Stimulated activated CD8-positive, alpha-beta memory T cell treated with anti-CD3 and anti-CD28 coated beads, Interleukin-4, amount 100 ng/mL, for 48 hours (primary cell): ENCODE measurements around the gene TRAF3IP3.

Experiments used
- DNase-seq: peaks from one replicate; pipeline ENCODE4 v3.0.0-alpha.2; 2020

TRAF3IP3 gene

DNA sequence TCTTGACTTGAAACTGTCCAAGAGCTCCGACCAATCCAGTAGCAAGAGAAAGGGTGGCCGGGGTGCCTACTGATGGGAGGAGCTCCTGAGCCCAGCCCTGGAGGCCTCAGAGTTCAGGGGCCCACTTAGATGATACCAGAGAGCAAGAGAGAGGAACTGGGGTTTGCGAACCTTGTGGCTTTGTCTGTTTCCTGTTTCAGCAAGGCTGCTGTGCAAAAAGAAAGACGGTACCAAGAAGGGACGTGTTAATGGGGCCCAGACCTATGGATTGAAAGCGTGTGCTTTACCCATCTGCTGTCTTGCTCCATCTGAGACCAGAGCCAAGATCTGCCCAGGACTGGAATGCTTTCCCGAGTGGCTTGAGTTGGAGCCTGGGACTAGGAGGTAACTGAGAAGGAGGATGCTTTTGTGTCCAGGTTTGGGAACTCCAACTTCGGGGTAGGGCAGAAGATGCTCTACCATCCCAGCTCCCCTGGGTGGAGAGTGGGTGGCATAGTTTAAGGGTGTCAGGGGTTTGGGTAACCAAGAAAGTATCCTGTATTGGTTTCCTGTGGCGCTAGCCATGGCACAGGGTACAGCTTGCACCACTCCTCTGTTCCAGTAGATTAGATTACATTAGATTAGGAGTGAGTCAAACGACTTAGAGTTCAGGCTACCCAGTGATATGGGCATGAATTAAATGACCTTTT is at the start of gene TRAF3IP3:
TRAF3IP3 (plus strand) TSS at position 128 of the 689 bp plus-strand sequence. CDS start 3,987 bp downstream, outside the sequence.
- DNase-seq = peak; percentile 82

GRCh38 chr1:209706622-209707021 is 49.2 kb upstream of the TRAF3IP3 start:
- no peak for DNase-seq

GRCh38 chr1:209707308-209707707 is 48.5 kb upstream of the TRAF3IP3 start:
- no peak for DNase-seq

DNA sequence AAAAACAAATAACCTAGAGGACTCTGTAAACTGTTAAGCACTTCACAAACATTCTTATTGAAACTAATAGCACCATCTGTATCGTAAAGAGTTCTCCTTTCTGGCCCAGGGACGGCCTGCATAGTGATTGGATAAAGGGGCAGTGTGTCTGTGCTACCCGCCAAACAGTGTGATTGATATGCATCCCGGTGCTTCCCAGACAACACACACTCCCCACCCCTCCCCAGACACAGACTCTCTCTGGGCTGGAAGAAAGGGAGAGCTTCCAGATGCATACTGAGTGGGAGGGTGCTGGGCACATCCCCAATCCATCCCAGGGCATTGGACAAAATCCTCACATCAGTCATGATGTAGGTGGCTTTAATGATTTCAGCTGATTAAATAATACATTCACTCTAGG is 47.6 kb upstream of the TRAF3IP3 start:
- DNase-seq = no peak

GRCh38 chr1:209710093-209710492 is 45.8 kb upstream of the TRAF3IP3 start:
- DNase-seq = no peak

GRCh38 chr1:209710847-209711246 is 45.0 kb upstream of the TRAF3IP3 start:
- DNase-seq = no peak

DNA sequence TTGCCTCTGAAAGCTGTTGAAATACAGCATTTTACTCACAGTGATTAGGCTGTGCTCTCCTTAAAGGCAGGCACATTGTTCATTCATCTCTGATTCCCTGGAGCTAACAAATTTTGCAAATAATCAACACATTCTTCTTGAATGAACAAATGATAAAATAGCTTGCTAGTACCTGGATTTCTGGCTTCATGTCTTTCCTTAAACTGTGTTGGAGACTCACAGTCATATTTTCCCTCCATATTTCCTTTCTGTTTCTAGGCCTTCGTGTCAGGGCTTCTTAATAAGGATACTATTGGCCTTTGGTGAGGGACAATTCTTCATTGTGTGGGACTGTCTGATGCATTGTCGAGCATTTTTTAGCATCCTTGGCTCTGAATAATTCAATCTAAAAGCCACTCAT is 41.5 kb upstream of the TRAF3IP3 start:
- no peak for DNase-seq

- no peak for DNase-seq
Measured at GRCh38 chr1:209715314-209715713, 40.5 kb upstream of the TRAF3IP3 start.

GRCh38 chr1:209717818-209718217 is 38.0 kb upstream of the TRAF3IP3 start:
- no peak for DNase-seq

DNA sequence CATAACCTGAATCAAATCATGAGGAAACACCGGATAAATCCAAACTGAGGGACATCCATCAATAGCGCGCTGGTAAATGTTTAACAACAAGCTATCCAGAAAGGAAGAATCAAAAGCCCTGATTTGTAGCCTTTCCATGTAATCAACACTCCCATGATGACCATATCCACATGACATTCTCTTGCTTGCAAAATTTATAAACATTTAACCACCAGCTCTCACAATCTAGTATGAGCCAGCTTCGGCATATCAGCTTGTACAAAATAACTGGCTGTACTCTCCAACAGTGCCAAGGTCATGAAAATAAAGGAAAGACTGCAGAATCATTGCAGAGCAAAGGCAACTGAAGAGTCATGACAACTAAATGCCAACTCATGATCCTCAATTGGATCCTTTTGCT is 35.5 kb upstream of the TRAF3IP3 start:
- no peak for DNase-seq

GRCh38 chr1:209720826-209721225 is 35.0 kb upstream of the TRAF3IP3 start:
- no peak for DNase-seq

- no peak for DNase-seq
Measured at GRCh38 chr1:209721323-209721722, 34.5 kb upstream of the TRAF3IP3 start.

DNA sequence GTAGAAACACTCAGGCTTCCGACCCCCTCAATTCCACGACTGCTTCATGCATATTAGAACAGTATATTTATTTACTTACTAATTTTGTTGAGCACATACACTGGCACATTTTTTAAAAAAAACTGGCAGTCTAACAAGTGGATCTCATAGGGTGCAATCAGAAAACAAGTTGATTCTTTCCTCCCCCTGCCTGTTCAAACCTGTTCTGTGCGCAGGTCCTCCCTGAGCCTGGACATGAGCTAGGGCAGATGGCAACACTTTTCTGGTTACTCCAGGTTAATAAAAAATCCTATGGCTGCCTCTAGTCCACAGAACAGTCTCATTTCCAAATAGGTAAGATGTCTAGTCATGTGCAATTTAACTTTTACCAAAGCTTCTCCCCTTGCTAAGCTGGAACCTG is 32.6 kb upstream of the TRAF3IP3 start:
- no peak for DNase-seq

DNA sequence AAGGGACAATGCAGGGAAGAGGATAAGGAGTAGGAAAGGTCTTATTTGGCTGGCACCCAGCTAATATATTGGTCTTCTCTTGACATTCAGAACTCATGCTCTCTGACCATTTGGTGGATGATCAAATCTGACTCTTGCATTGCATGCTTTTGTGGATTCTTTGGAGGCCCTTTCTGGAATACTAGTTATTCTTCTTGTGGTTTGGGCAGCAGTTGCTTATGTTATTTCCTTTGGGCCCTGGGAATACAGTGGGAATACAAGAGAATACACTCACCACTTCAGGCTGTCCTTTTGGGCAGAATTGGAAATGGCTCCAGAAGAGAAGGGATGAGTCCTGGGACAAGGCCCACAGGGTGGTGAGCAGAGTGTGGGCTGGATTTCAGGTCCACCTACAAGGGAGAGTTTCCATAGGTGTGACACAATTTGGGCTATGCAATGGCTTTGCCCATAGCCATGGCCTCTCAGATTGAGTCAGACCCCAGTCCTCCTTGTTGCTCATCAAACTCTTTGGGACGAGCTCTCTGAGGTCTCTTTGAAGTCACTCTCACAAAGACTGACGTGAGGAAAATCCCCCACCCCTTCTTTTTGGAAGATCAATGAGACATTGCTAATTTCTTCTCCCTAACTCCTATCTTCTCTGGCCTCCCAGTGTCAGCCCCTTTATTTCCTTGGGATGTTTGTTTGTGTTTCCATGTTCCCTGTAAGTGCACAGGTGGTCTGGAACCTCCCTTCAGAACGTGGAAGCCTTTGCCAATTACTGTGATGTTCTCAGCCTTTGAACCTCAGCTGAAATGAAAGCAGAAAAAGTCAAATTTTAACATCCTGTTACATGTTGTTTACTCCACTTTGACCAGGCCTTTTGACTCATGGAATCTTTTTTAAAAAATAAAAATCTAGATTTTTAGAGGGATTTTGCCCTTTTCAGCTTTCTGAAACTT is 31.8 kb upstream of the TRAF3IP3 start:
- DNase-seq = peak; percentile 64

- no peak for DNase-seq
Measured at GRCh38 chr1:209727286-209727685, 28.6 kb upstream of the TRAF3IP3 start.

DNA sequence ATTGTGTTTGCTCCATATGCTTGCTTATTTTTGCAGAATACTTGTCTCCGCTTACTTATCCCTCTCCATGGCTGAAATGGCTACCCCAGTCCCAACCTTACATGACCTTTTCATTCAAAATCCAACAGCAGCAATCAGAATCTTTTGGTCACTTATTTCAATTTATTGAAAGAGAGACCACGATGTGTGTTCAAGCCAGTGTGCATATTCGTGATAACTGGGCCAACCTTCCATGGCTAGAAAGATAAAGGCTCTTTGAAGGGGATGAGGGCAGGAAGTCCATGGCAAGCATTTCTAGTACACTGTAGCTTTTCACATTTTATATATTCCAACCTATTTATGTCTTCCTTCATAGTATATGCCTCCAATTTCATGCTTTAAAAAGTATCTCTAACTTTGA is 28.1 kb upstream of the TRAF3IP3 start:
- DNase-seq = no peak

DNA sequence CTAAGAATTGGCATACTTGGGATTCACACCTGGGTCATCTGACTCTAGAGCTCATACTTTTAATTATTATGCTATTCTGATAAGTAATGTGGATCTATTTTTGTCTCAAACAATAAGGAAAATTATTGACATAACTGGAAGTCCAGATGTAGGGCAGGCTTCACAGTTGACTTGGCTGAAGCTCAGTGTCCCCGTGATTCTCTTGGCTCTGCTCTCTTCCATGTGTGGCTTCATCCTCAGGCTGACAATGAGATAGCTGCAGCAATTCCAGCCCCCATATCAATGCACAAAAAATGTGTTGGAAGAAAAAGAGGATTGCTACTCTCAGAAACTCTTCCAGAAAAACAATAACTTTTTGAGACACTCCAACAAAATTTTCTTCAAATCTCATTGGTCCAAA is 27.4 kb upstream of the TRAF3IP3 start:
- no peak for DNase-seq

- DNase-seq = no peak
Measured at GRCh38 chr1:209729436-209729835, 26.4 kb upstream of the TRAF3IP3 start.

GRCh38 chr1:209732725-209733124 is 23.1 kb upstream of the TRAF3IP3 start:
- no peak for DNase-seq

DNA sequence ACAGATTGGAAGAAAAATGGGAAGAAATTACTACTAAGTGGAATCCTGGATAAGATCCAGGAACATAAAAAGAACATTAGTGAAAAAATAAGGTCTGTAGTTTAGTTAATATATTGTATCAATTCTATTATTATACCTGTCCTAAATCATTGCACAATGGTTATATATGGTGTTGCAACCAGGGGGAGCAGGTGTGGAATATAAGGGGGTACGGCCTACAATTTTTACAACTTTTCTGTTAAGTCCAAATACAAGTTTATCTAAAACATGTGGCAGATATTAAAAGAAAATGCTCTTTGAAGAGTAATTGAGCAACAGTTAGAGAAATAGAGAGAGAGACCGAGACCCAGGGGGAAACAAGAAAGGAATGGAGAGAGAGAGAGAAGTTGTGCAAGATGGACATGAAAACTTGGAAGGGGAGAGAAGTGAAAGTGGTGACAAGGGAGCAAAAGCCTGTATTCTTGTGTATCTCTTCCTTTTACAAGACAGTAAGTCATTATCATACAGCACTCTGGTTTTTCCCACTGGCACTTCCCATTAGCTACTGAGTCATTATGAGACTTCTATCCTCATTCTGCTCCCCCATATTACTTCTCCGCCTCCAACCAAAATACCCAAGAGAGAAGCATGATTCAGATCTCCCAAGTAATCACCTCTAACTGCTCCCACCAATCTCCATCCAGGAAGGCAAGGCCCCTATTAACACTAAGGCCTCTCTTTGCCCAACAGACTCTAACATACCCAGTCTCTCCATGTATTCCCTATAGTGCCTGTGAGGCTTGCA is 22.3 kb upstream of the TRAF3IP3 start:
- no peak for DNase-seq

DNA sequence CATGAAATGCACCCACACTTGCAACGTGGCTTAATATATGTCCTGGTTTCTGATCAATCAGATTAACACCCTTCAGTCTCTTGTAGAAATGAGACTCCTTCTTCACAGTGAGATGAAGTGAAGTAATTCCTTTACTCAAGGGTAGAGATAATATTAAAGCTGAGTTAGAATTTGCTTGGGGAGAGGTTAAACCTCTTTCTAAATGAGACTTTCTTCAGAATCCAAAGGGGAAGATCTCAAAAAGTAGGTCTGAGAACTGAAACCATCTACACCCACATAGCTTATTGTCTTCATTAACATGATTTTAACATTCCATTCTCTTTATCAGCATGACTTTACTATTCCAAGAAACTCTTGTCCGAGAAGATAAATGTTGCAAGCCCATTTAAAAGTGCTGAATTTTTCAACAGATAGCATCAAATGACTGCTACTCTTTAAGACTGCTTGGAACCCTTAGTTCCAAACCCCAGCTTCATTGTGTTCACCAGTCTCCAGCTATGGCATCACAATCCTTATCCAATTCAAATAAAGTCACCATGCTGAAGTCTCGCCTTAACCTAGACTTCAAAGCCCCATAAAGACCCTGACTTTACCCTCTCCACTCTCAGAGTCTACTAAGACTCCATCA is 19.2 kb upstream of the TRAF3IP3 start:
- DNase-seq = no peak

GRCh38 chr1:209737118-209737505 is 18.7 kb upstream of the TRAF3IP3 start:
- no peak for DNase-seq

- no peak for DNase-seq
Measured at GRCh38 chr1:209738270-209738669, 17.6 kb upstream of the TRAF3IP3 start.
